ENCODE data around the gene TCHP.

- TF ChIP-seq CTCF (conservative IDR thresholded peaks at IDR 0.05; ENCODE audit: low read depth in 2 of 2) (no peak), POLR2AphosphoS5 (IDR thresholded peaks at IDR 0.05; ENCODE audit: low read depth) (no peak), EZH2 (IDR thresholded peaks at IDR 0.05; ENCODE audit: low read depth, unreplicated experiment) (no peak), ZNF331 (CRISPR knock-in tag; IDR thresholded peaks at IDR 0.05; ENCODE audit: low read depth) (no peak)
These were observed 20.2 kb downstream of the TCHP start for GRCh38 chr12:109920261-109920780.
